GM19099 (cell line): ENCODE results near the gene ARHGEF19.

Source experiments
- POLR2A ChIP-seq: IDR thresholded peaks from 3 replicates; pipeline ENCODE4 v1.6.1; 2011; ENCODE audit warnings: low read depth; ENCODE audit not compliant: insufficient read length; ENCODE audit errors: extremely low read depth

The ARHGEF19 gene

GRCh38 chr1:16183765-16184556 lies 28.5 kb downstream of the ARHGEF19 start:
- no peak for TF ChIP-seq POLR2A

- TF ChIP-seq POLR2A, result no peak
Observed at GRCh38 chr1:16183179-16183578, 29.3 kb downstream of the ARHGEF19 start.

- TF ChIP-seq POLR2A, result no peak
Observed at GRCh38 chr1:16181887-16182719, 30.3 kb downstream of the ARHGEF19 start.

- TF ChIP-seq POLR2A, result no peak
Observed at GRCh38 chr1:16180291-16180824, 32.1 kb downstream of the ARHGEF19 start.

- no peak for TF ChIP-seq POLR2A
Observed at GRCh38 chr1:16178596-16179497, 33.6 kb downstream of the ARHGEF19 start.

GRCh38 chr1:16177306-16177705 lies 35.1 kb downstream of the ARHGEF19 start:
- no peak for TF ChIP-seq POLR2A

- no peak for TF ChIP-seq POLR2A
Observed at GRCh38 chr1:16176653-16177052, 35.8 kb downstream of the ARHGEF19 start.

GRCh38 chr1:16175610-16176553 lies 36.6 kb downstream of the ARHGEF19 start:
- TF ChIP-seq POLR2A, result no peak

GRCh38 chr1:16174886-16175598 lies 37.4 kb downstream of the ARHGEF19 start:
- TF ChIP-seq POLR2A, result no peak

GRCh38 chr1:16174261-16174868 lies 38.1 kb downstream of the ARHGEF19 start:
- TF ChIP-seq POLR2A, result no peak

GRCh38 chr1:16173447-16174260 lies 38.8 kb downstream of the ARHGEF19 start:
- TF ChIP-seq POLR2A, result no peak

- TF ChIP-seq POLR2A, result no peak
Observed at GRCh38 chr1:16172964-16173446, 39.4 kb downstream of the ARHGEF19 start.
